HepG2 (cell line): ENCODE measurements around the gene WNT1. TPM values are rescaled to one million over a fixed set of nuclear protein-coding genes. Genes with fewer than 3 reads are reported as not detected.

Source experiments
- ATF1 ChIP-seq: IDR thresholded peaks from 2 replicates; pipeline ENCODE4 v1.6.1; 2016; ENCODE audit warnings: mild to moderate bottlenecking, control low read depth
- CAMTA2 ChIP-seq: sonication (generic); formaldehyde crosslinking; IDR thresholded peaks from 2 replicates; pipeline ENCODE4 v1.4.0; 2020; ENCODE audit warnings: mild to moderate bottlenecking, missing genetic modification reagents, borderline replicate concordance
- HOXD1 ChIP-seq: sonication (generic); formaldehyde crosslinking; IDR thresholded peaks from 2 replicates; pipeline ENCODE4 v1.5.0; 2020; ENCODE audit warnings: missing genetic modification reagents
- JDP2 ChIP-seq: sonication (generic); formaldehyde crosslinking; IDR thresholded peaks from 2 replicates; pipeline ENCODE4 v1.8.1; 2022; ENCODE audit warnings: missing genetic modification reagents, borderline replicate concordance
- MED13 ChIP-seq: sonication (generic); formaldehyde crosslinking; IDR thresholded peaks from 2 replicates; pipeline ENCODE4 v1.5.0; 2020; ENCODE audit warnings: missing genetic modification reagents
- MTF1 ChIP-seq: sonication (generic); formaldehyde crosslinking; IDR thresholded peaks from 2 replicates; pipeline ENCODE4 v1.5.0; 2020; ENCODE audit warnings: missing genetic modification reagents
- PHF21A ChIP-seq: sonication (generic); formaldehyde crosslinking; IDR thresholded peaks from 2 replicates; pipeline ENCODE4 v1.5.0; 2020; ENCODE audit warnings: mild to moderate bottlenecking, missing genetic modification reagents
- PLSCR1 ChIP-seq: sonication (generic); formaldehyde crosslinking; IDR thresholded peaks from 2 replicates; pipeline ENCODE4 v1.5.0; 2020; ENCODE audit warnings: missing genetic modification reagents, mild to moderate bottlenecking, borderline replicate concordance
- RBFOX2 ChIP-seq: fragments of 200-400 bp; formaldehyde crosslinking; IDR thresholded peaks from 2 replicates; pipeline ENCODE4 v1.6.1; 2017; ENCODE audit warnings: low read depth, mild to moderate bottlenecking, low read length
- SNAI1 ChIP-seq: sonication (generic); formaldehyde crosslinking; IDR thresholded peaks from 2 replicates; pipeline ENCODE4 v1.5.0; 2020; ENCODE audit warnings: mild to moderate bottlenecking, missing genetic modification reagents, borderline replicate concordance
- SRSF9 ChIP-seq: fragments of 200-400 bp; formaldehyde crosslinking; IDR thresholded peaks from 2 replicates; pipeline ENCODE4 v1.6.1; 2018; ENCODE audit warnings: borderline replicate concordance, mild to moderate bottlenecking, low read depth, low read length; ENCODE audit not compliant: insufficient read depth, poor library complexity, severe bottlenecking
- TFAP4 ChIP-seq: sonication (generic); IDR thresholded peaks from 2 replicates; pipeline ENCODE4 v1.6.1; 2016; ENCODE audit warnings: low read depth, borderline replicate concordance
- TRAFD1 ChIP-seq: sonication (generic); formaldehyde crosslinking; IDR thresholded peaks from 2 replicates; pipeline ENCODE4 v1.5.1; 2020; ENCODE audit warnings: missing genetic modification reagents, mild to moderate bottlenecking, borderline replicate concordance
- YEATS2 ChIP-seq: sonication (generic); formaldehyde crosslinking; IDR thresholded peaks from 2 replicates; pipeline ENCODE4 v1.4.0; 2020; ENCODE audit warnings: missing genetic modification reagents, borderline replicate concordance
- YY1 ChIP-seq: IDR thresholded peaks from 2 replicates; pipeline ENCODE4 v1.6.1; 2011; ENCODE audit warnings: low read length, low read depth, moderate library complexity, mild to moderate bottlenecking; ENCODE audit not compliant: insufficient read depth, insufficient replicate concordance
- ZFP1 ChIP-seq: IDR thresholded peaks from 2 replicates; pipeline ENCODE4 v1.6.1; 2016
- ZKSCAN8 ChIP-seq: IDR thresholded peaks from 2 replicates; pipeline ENCODE4 v1.6.1; 2016; ENCODE audit warnings: borderline replicate concordance, missing genetic modification reagents, missing compliant biosample characterization
- ZMAT5 ChIP-seq: sonication (generic); formaldehyde crosslinking; IDR thresholded peaks from 2 replicates; pipeline ENCODE4 v1.5.0; 2020; ENCODE audit warnings: mild to moderate bottlenecking, low read depth, missing genetic modification reagents, borderline replicate concordance
- ZNF317 ChIP-seq: sonication (generic); formaldehyde crosslinking; IDR thresholded peaks from 2 replicates; pipeline ENCODE4 v1.5.0; 2020; ENCODE audit warnings: mild to moderate bottlenecking, missing genetic modification reagents
- ZNF501 ChIP-seq: sonication (generic); formaldehyde crosslinking; IDR thresholded peaks from 2 replicates; pipeline ENCODE4 v1.5.1; 2020; ENCODE audit warnings: mild to moderate bottlenecking, moderate library complexity, missing genetic modification reagents
- ZNF614 ChIP-seq: IDR thresholded peaks from 2 replicates; pipeline ENCODE4 v1.6.1; 2018; ENCODE audit warnings: missing biosample characterization, missing genetic modification reagents, inconsistent platforms, borderline replicate concordance
- ZNF672 ChIP-seq: sonication (generic); formaldehyde crosslinking; IDR thresholded peaks from 2 replicates; pipeline ENCODE4 v1.8.1; 2022; ENCODE audit warnings: missing genetic modification reagents
- ZNF703 ChIP-seq: sonication (generic); formaldehyde crosslinking; IDR thresholded peaks from 2 replicates; pipeline ENCODE4 v1.5.1; 2020; ENCODE audit warnings: missing genetic modification reagents, mild to moderate bottlenecking, moderate library complexity, borderline replicate concordance
- ZNF792 ChIP-seq: IDR thresholded peaks from 2 replicates; pipeline ENCODE4 v1.6.1; 2016
- ZNF839 ChIP-seq: sonication (generic); formaldehyde crosslinking; IDR thresholded peaks from 2 replicates; pipeline ENCODE4 v1.4.0; 2020; ENCODE audit warnings: missing genetic modification reagents, mild to moderate bottlenecking, borderline replicate concordance
- ZNF879 ChIP-seq: sonication (generic); formaldehyde crosslinking; IDR thresholded peaks from 2 replicates; pipeline ENCODE4 v1.8.1; 2023; ENCODE audit warnings: missing genetic modification reagents
- polyA plus RNA-seq, 8 experiments: library from polyadenylated mRNA; depleted of rRNA in 3 of 8; stranded (reverse) in 7 of 8; unstranded in 1 of 8; fragments of >200 nt; fragmentation: Illumina TruSeq in 4 of 8; extraction: Trizol in 4 of 8; gene quantifications; 2 replicates each; pipeline versions ENCODE4 v1.2.1 to v1.2.3, GENCODE V29; 2011 to 2016; ENCODE audit warnings: low read depth in 4 of 8, missing spikeins in 1 of 8, mixed read lengths in 1 of 8; ENCODE audit not compliant: insufficient read depth in 1 of 8
- total RNA-seq, 5 experiments: library from RNA; depleted of rRNA; stranded (reverse); fragments of >200 nt; fragmentation: Illumina TruSeq; extraction: Trizol; gene quantifications; 2 replicates each; pipeline ENCODE4 v1.2.3, GENCODE V29; 2016; ENCODE audit warnings: low read depth in 1 of 5

WNT1 gene
- total and polyA plus RNA-seq, 2 of the 13 experiments (the other 11 are each of a cell fraction or from before 2014, with no cell fraction given): not detected

- TF ChIP-seq RBFOX2 (peak; percentile 62), PHF21A (no peak; the same call in 1 of the 2 replicates), ZNF672 (CRISPR knock-in tag) (0 out of 2 replicates have a peak, but pooled peaks have one; percentile 32), MTF1 (CRISPR knock-in tag) (peak; percentile 74; the same call in 1 of the 2 replicates), ZNF839 (CRISPR knock-in tag) (0 out of 2 replicates have a peak, but pooled peaks have one; percentile 34), SNAI1 (peak; percentile 86), ATF1 (CRISPR knock-in tag) (no peak), YY1 (no peak), ZMAT5 (CRISPR knock-in tag) (0 out of 2 replicates have a peak, but pooled peaks have one; percentile 36), ZNF703 (CRISPR knock-in tag) (peak; percentile 96), TRAFD1 (no peak), ZNF792 (no peak), JDP2 (CRISPR knock-in tag) (no peak), CAMTA2 (CRISPR knock-in tag) (0 out of 2 replicates have a peak, but pooled peaks have one; percentile 49), ZNF879 (0 out of 2 replicates have a peak, but pooled peaks have one; percentile 46), ZNF614 (CRISPR knock-in tag) (0 out of 2 replicates have a peak, but pooled peaks have one; percentile 51), ZFP1 (CRISPR knock-in tag) (no peak), HOXD1 (CRISPR knock-in tag) (no peak), SRSF9 (no peak), ZKSCAN8 (CRISPR knock-in tag) (no peak), ZNF317 (no peak), PLSCR1 (CRISPR knock-in tag) (no peak), TFAP4 (no peak), YEATS2 (CRISPR knock-in tag) (no peak; the same call in 1 of the 2 replicates), MED13 (CRISPR knock-in tag) (no peak), ZNF501 (CRISPR knock-in tag) (peak; percentile 72)
Observed at GRCh38 chr12:48998497-48999353, 20.6 kb downstream of the WNT1 start (continued).
